GM18499 (cell line): Measurements from ENCODE around the gene SH2D1B.
"Not testable (repeated sequence)": the region's sequence is repeated elsewhere in the genome, so short reads cannot be mapped to it uniquely, and the experiment has no call there.

ENCODE experiments used
- ATAC-seq: cut with Tn5 transposase; IDR thresholded peaks from one replicate; pipeline ENCODE4 v1.9.1; 2021; ENCODE audit warnings: moderate number of reproducible peaks; ENCODE audit not compliant: insufficient read depth, unreplicated experiment

The SH2D1B gene

GRCh38 chr1:162365284-162366020 is 46.5 kb downstream of the SH2D1B start:
- no peak for ATAC-seq

- no peak for ATAC-seq
These were observed 47.4 kb downstream of the SH2D1B start for GRCh38 chr1:162364498-162364897.

GRCh38 chr1:162363823-162364222 is 48.1 kb downstream of the SH2D1B start:
- no peak for ATAC-seq

- no peak for ATAC-seq
These were observed 50.6 kb downstream of the SH2D1B start for GRCh38 chr1:162361349-162361748.

DNA sequence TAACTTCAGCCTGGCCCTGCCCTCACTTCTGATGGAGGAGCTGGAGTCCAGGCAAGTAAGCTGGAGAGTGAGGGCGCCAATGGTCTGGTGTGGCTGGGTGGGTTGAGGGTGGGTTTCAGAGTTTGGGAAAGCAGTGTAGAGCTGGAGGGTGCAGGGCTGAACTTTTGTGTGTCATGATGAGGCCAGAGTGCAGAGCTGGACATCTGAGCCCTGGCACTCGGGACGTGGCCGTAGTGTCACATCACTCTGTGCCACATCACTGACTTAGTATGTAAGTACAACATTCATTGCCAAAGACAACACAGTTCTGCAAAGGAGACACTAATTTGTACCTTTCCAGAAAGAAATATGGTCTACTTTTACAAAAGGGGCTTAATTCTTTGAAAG is 51.1 kb downstream of the SH2D1B start:
- ATAC-seq: no peak

- ATAC-seq: no peak
These were observed 51.6 kb downstream of the SH2D1B start for GRCh38 chr1:162360237-162360873.

GRCh38 chr1:162359523-162360236 is 52.3 kb downstream of the SH2D1B start:
- no peak for ATAC-seq

GRCh38 chr1:162358928-162359327 is 53.0 kb downstream of the SH2D1B start:
- no peak for ATAC-seq

DNA sequence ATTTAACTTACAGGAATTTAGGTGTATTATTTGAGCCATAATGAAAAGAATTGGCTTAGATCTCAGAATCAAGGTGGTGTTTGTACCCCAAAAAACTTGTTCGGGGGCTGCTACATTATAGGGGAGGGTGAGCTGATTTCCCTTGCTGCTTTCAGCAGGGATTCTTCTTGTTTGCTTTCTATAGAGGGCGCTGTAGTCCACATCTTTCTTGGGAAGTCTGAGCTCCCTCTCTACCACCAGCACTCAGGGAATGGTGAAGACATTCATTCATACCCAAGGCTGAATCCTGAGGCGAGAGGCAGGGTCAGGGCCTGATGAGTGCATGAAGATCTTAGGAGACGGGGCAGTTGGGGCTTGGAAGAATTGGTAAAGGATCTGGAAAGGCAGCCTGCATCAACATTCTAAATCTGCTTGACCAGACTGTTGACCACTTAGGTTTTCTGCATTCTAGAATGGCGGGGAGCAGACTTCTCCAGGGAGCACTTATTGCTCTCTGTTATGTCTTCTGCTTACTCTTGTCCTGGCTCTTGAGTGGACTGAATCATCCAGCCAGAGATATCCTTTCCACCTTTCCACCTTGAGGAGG is 54.2 kb downstream of the SH2D1B start:
- ATAC-seq: no peak

GRCh38 chr1:162353702-162354101 is 58.2 kb downstream of the SH2D1B start:
- ATAC-seq: no peak

DNA sequence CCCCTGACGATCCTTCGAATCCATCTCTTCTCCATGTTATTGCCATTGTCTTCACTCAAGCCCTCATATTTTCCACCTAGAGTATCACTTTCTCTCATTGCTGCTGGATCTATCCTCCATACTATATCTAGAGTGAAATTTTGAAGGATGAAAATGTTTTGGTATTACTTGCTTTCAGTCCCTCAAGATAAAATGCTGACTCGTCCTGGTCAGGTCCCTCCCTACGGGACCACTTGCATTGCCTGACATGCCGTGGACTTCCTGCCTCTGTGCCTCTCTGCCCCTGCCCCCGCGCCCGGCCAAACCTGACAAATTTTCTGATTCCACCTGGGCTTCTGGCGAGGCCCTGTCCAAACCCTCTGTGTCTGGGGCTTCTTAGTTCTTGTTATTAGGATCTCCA is 58.9 kb downstream of the SH2D1B start:
- ATAC-seq: no peak

- ATAC-seq: not testable (repeated sequence)
These were observed 60.1 kb downstream of the SH2D1B start for GRCh38 chr1:162351874-162352273.

DNA sequence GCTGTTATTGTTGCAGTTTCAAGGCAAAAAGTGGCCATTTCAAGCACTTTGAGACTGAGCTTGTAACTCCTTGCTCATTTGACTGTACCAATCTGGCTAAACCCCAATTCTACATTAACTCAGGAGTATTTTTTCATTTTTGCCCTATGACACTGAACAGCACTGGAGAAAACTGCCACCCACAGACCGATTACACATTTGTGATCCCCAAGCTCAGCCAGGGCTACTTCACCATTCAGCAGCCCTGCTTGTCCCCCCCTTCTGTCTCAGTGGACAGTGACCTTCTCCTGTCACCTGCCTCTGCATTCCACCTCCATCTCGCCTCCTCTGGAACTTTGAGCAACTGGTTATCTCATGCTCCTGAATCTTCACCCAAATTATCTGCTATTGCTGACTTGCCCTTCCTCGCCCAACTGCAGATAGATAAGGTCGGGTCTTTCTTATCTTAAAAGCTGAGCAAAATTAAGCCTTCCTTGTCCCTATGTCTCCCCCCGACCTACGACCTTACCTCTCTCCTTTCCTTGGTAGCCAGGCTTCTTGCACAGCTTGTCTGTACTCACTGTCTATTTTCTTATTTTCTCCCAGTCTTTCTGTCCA is 60.6 kb downstream of the SH2D1B start:
- no peak for ATAC-seq

- ATAC-seq: no peak
These were observed 62.2 kb downstream of the SH2D1B start for GRCh38 chr1:162349635-162350330.

DNA sequence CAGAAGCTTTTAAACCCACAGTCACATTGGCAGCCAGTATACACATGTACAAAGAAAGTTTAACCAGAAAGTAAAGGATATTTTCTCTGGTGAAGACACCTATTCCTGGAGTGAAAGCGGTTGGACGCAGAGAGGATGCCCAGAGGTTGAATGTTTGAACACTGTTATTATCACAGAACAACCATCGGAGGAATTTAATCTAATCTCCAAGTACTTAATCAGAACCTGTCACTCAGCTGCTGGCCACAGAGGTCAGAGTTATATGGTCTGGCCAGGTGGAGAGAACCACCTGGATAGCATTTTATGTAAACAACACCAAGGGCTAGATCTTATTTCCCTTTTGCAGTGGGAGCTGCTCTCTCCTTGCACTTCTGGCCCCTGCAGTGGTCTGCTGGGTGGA is 64.7 kb downstream of the SH2D1B start:
- ATAC-seq: no peak
